ENCODE data around the gene RPL22.

RPL22 gene

DNA sequence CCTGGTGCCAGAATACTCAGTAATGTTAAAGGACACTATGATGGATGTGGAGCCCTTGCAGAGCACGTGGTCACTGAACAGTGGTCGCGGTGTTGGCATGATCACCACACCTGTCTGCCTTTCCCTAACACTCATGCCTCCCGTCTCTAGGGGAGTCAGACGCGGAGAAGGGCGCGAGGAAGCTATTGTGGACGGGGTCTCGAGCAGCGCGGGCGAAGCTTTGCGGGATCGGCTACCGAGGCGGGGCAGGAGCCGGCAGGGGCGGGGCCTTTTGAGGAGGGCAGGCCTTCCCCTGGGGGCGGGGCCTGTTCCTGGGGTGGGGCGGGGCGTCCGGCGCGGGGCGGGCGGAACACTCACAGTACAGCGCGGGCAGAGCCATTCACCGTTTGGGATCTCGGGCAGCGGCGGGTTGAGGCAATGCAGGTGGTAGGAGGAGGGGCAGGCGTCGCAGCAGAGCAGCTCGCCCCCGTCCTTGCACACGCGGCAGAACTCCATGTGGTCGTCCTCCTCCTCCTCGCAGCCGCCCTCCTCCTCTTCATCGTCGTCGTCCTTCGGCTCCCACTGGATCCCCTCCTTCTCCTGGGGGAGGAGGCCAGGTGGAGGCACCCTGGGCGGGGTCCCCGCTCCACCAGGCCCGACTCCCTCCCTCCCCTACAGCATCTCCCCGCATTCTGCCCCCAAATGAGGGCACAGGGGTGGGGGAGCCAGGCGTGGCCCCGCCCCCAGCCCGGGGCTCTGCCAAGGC is 50.7 kb downstream of the RPL22 start:
- Mint-ChIP-seq H3K9me3 (no peaks in the 10 kb centered on the region), H3K36me3 (ENCODE audit: low read depth) (no peaks in the 10 kb centered on the region)
- peak; percentile 83 for DNase-seq

DNA sequence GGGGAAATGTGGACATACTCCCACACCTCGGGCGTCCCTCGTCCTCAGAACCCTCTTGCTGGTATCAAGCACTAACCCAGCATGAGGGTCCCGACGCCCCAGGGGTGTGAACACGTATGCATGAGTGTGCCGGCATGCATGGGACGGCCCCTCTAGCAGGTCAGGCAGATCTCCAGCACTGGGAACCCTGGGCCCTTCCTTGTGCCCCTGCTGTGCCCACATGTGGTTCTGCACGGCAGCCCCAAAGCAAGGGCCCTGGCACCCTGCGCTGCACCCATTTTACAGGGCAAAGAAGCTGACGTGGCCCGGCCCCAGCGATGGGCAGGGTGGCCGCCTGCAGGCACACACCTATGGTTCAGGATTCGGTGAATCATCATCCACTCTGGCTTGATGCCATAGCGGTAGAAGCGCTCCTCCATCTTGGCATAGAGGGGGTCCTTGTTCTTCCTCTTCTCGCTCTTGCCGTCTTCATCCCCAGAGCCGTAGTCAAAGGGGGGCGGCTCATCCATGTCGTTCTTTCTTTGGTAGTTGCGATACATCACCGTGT is 53.5 kb downstream of the RPL22 start:
- DNase-seq: no peak
- H3K4me1 Mint-ChIP-seq (ENCODE audit: low read depth): peaks cover 7% of the 10 kb centered on the region
- no peak overlapping the region for H3K4me3 Mint-ChIP-seq
- no peaks in the 10 kb centered on the region for H3K36me3 Mint-ChIP-seq (ENCODE audit: low read depth)
- no peaks in the 10 kb centered on the region for H3K9me3 Mint-ChIP-seq
- H3K27ac Mint-ChIP-seq: no peak overlapping the region
- H3K27me3 Mint-ChIP-seq: peaks cover 18% of the 10 kb centered on the region

More for the DNA sequence above, 50.7 kb downstream of the RPL22 start:
- Mint-ChIP-seq H3K27me3 (peaks cover 18% of the 10 kb centered on the region), H3K4me1 (ENCODE audit: low read depth) (peaks cover 7% of the 10 kb centered on the region), H3K27ac (no peak overlapping the region), H3K4me3 (peak overlapping the region; percentile 43)

DNA sequence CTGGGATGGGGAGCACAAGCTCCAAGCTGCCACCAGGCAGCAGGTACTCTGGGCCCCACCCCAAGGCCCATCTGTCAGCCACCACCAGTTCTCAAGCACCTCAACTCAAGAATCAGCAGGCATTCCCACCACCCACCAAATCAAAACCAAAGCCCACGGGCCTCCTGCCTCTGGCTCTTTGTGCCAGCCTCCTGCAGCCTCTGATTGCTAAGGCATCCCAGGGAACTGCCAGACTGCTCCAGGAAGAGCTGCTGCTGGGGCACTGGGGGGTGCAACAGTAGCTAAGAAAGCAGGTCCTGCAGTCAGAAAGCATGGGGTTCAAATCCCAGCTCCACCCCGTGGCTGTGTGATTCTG is 54.0 kb downstream of the RPL22 start:
- H3K9me3 Mint-ChIP-seq: no peaks in the 10 kb centered on the region
- DNase-seq: no peak
- H3K27ac Mint-ChIP-seq: no peak overlapping the region
- no peak overlapping the region for H3K4me3 Mint-ChIP-seq
- H3K27me3 Mint-ChIP-seq: peaks cover 18% of the 10 kb centered on the region
- peaks cover 7% of the 10 kb centered on the region for H3K4me1 Mint-ChIP-seq (ENCODE audit: low read depth)
- no peaks in the 10 kb centered on the region for H3K36me3 Mint-ChIP-seq (ENCODE audit: low read depth)

DNA sequence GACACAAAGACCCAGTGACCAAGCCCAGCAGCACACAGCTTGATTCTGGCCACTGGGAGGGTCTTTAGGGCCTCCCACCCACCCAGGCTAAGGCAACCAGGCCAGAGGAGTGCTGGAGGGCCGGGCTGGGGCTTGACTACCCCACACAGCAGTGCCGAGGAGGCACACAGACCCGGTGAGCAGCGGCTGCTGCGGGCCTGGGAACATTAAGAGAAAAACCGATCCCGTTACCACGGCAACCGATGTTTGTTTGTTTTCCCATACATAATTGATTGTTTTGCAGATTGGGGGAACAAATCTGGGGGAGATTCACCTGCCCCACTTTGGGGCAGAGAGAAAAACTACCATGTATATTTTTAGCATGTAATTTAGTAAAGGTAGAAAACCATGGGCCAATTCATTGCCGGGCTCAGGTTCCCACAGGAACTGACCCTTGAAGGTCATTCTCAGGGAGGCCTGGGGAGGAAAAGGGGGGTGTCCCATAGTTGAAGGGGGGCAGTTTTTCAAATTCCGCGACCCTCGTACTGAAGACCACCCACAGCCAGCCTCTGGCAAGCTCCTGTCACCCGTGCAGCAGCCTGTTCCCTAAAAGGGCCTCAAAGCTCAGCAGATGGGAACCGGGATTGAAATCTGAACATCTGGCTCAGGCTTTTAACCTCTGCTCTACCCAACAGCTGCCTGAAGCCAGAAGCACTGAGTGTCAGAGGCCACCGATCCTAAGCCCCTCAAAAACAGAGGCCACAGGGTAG is 54.6 kb downstream of the RPL22 start:
- DNase-seq: no peak
- Mint-ChIP-seq H3K4me3 (no peak overlapping the region), H3K9me3 (no peaks in the 10 kb centered on the region), H3K27me3 (peaks cover 18% of the 10 kb centered on the region), H3K4me1 (ENCODE audit: low read depth) (peaks cover 7% of the 10 kb centered on the region), H3K27ac (no peak overlapping the region), H3K36me3 (ENCODE audit: low read depth) (no peaks in the 10 kb centered on the region)

DNA sequence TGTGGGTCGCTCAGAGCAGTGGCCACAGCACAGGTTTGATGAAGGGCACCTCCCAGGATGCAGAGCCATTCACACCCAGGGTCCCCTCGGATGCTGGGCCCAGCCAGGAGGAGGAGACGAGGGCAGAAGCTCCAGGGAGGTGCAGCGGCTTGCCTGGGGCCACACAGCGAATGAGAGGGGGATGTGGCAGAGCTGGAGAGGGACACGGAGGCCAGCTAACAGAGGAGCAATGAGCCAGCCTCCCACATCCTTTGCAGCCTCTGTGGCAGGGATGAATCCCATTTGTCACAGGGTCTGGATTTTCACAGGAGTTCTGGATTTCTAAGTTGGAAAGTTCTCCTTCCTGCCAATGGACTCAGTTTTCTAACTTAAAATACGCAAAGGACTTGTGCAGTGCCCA is 55.2 kb downstream of the RPL22 start:
- peaks cover 18% of the 10 kb centered on the region for H3K27me3 Mint-ChIP-seq
- DNase-seq: no peak
- peaks cover 7% of the 10 kb centered on the region for H3K4me1 Mint-ChIP-seq (ENCODE audit: low read depth)

DNA sequence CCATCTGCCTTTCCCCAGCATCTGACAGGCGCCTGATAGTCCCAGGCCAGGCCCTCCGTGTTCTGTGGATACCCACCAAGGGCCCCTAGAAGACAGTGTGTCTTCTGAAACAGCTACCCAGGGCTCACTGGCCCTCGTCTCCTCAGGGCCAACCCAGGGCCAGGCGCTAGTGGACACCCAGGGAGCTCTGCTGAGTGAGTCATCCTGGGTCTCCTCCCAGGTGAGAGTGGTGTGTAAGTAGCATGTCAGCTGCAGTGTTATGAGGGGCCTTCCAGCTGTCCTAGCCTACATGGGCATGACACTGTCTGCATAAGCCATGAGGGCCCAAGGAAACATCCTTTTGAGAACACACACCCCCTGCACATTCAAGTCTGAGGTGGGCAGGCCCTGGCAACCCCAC is 56.0 kb downstream of the RPL22 start:
- H3K4me1 Mint-ChIP-seq (ENCODE audit: low read depth): peaks cover 4% of the 10 kb centered on the region
- H3K4me3 Mint-ChIP-seq: no peak overlapping the region
- no peaks in the 10 kb centered on the region for H3K9me3 Mint-ChIP-seq
- DNase-seq: no peak
- H3K27me3 Mint-ChIP-seq: peaks cover 16% of the 10 kb centered on the region
- H3K36me3 Mint-ChIP-seq (ENCODE audit: low read depth): no peaks in the 10 kb centered on the region
- H3K27ac Mint-ChIP-seq: no peak overlapping the region

More for the DNA sequence above, 55.2 kb downstream of the RPL22 start:
- Mint-ChIP-seq H3K36me3 (ENCODE audit: low read depth) (no peaks in the 10 kb centered on the region), H3K27ac (no peak overlapping the region), H3K9me3 (no peaks in the 10 kb centered on the region), H3K4me3 (no peak overlapping the region)

DNA sequence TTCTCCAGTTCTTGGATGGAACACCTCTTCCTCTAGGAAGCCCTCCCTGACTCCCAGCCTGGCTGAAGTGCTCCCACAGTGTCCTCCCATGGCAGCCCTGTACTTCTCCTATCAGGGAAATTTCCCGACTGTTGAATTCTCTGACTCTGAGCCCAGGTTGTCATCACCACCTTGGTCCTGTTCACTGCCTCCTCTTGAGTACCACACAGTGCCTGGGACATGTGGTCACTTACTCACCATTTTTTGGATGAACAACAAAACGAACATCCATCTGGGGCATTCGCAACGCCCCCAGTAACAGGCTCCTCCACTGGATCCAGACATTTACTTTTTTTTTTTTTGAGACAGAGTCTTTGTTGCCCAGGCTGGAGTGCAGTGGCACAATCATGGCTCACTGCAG is 56.7 kb downstream of the RPL22 start:
- Mint-ChIP-seq H3K27me3 (peaks cover 11% of the 10 kb centered on the region), H3K9me3 (no peaks in the 10 kb centered on the region), H3K36me3 (ENCODE audit: low read depth) (no peaks in the 10 kb centered on the region), H3K27ac (no peak overlapping the region), H3K4me3 (no peak overlapping the region), H3K4me1 (ENCODE audit: low read depth) (no peaks in the 10 kb centered on the region)
- no peak for DNase-seq

DNA sequence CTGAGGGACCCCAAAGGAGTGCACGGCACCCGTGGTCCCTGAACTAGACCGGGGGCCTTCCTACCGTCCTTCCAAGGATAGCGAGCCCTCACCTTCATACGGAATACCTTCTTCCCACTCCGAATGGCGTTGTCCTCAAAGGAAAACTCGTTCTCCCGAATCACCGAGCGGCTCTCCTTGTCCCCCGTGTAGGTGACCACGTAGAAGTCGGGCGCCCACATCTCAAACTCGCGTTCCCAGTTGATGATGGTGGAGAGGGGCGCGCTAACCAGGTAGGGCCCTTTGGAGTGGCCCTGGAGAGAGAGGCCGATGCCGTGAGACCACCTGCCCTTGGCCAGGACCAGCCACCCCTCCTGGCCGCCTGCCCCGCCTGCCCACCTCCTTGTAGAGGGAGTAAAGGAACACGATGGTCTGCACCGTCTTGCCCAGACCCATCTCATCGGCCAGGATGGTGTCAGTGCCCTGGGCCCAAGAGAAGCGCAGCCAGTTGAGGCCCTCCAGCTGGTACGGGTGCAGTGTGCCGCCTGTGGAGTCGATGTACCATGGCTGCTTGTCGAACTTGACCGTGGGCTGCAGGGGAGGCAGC is 57.3 kb downstream of the RPL22 start:
- Mint-ChIP-seq H3K27ac (no peak overlapping the region), H3K4me1 (ENCODE audit: low read depth) (no peaks in the 10 kb centered on the region), H3K4me3 (no peak overlapping the region), H3K36me3 (ENCODE audit: low read depth) (no peaks in the 10 kb centered on the region), H3K9me3 (no peaks in the 10 kb centered on the region), H3K27me3 (peaks cover 6% of the 10 kb centered on the region)
- DNase-seq: no peak

DNA sequence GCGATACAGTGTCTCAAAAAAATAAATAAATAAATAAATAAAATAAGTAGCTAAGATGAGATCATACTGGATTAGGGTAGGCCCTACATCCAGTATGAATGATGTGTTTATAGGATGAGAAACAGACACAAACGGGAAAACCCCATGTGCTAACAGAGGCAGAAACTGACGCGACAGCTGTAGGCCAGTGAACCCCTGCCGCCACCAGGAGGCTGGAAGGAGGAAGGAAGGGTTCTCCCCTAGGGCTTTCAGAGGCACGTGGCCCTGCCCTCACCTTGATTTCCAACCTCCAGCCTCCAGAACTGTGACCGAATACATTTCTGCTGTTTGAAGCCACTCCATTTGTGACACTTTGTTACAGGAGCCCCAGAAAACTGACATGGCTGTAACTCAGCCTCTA is 57.8 kb downstream of the RPL22 start:
- no peak overlapping the region for H3K4me3 Mint-ChIP-seq
- no peak overlapping the region for H3K27ac Mint-ChIP-seq
- DNase-seq: no peak
- no peaks in the 10 kb centered on the region for H3K4me1 Mint-ChIP-seq (ENCODE audit: low read depth)
- no peaks in the 10 kb centered on the region for H3K36me3 Mint-ChIP-seq (ENCODE audit: low read depth)
- no peaks in the 10 kb centered on the region for H3K9me3 Mint-ChIP-seq
- H3K27me3 Mint-ChIP-seq: peaks cover 3% of the 10 kb centered on the region

DNA sequence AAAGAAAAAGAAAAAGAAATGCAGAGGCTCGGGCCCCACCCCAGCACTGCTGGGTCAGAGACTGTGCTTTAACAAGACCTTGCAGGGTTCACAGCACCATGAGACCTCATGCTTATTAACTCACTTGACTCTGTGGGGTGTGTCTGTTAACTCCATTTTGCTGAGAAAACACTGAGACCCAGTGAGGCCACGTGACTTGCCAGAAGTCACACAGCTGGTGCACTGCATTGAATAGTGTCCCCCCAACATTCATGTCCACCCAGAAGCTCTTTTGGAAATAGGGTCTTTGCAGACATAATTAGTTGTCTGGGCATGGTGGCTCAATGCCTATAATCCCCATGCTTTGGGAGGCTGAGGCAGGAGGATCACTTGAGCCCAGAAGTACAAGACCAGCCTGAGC is 59.0 kb downstream of the RPL22 start:
- Mint-ChIP-seq H3K27me3 (no peaks in the 10 kb centered on the region), H3K27ac (no peak overlapping the region), H3K36me3 (ENCODE audit: low read depth) (no peaks in the 10 kb centered on the region), H3K4me3 (no peak overlapping the region), H3K9me3 (no peaks in the 10 kb centered on the region), H3K4me1 (ENCODE audit: low read depth) (no peaks in the 10 kb centered on the region)
- no peak for DNase-seq

DNA sequence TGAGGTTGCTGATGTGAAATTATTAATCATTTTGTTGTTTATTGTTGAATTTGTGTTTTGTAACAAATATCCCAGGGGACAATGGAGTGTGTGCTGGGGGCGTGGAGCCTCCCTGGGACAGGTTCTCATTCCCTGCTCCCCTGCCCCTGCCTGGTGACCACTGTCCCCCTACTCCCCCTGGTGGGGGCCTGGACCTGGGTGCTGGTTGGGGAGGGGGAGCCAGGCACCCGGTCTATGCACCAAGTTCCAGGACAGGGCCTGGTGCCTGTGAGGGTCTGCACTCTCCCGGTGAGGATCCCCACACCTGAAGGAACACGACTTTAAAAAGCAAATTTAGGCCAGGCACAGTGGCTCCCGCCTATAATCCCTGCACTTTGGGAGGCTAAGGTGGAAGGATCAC is 61.6 kb downstream of the RPL22 start:
- H3K9me3 Mint-ChIP-seq: peaks cover under 1% of the 10 kb centered on the region
- no peaks in the 10 kb centered on the region for H3K36me3 Mint-ChIP-seq (ENCODE audit: low read depth)
- DNase-seq: no peak
- no peaks in the 10 kb centered on the region for H3K27me3 Mint-ChIP-seq
- H3K27ac Mint-ChIP-seq: no peak overlapping the region
- no peak overlapping the region for H3K4me3 Mint-ChIP-seq
- H3K4me1 Mint-ChIP-seq (ENCODE audit: low read depth): no peaks in the 10 kb centered on the region

DNA sequence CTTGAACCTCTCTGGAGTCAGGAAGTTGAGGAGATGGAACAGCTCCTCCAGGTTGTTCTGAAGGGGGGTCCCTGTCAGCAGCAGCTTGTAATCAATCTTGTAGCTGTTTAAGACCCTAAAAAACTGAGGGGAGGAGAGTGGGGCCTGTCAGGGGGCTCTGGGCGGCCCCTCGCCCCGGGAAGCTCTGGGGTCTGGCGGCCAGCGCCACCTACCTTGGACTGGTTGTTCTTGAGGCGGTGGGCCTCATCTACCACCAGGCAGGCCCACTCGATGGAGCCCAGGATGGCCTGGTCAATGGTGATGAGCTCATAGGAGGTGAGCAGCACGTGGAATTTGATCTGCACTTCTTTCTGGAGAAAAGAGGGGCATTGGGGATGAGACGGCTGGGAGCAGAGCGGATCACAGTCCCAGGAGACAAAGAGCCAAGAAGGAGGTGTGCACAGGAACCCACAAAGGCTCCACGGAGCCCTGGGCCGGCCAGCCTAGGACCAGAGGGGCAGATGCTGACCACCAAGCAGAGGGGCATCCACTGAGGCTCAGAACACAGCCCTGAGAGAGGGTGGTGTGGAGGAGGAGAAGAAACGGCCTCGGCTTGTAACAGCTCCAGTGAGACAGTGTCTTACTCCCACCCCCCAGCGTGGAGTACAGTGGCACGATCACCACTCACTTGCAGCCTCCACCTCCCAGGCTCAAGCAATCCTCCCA is 62.7 kb downstream of the RPL22 start:
- no peaks in the 10 kb centered on the region for H3K36me3 Mint-ChIP-seq (ENCODE audit: low read depth)
- no peak overlapping the region for H3K27ac Mint-ChIP-seq
- no peaks in the 10 kb centered on the region for H3K27me3 Mint-ChIP-seq
- no peak for DNase-seq
- H3K4me3 Mint-ChIP-seq: no peak overlapping the region
- no peaks in the 10 kb centered on the region for H3K4me1 Mint-ChIP-seq (ENCODE audit: low read depth)
- peaks cover 5% of the 10 kb centered on the region for H3K9me3 Mint-ChIP-seq

All from activated T-cell treated with anti-CD3 and anti-CD28 coated beads, Interleukin-2, amount 50 U/mL, for 24 hours (primary cell).